Esophagus muscularis mucosa (tissue), 4 donors: ENCODE measurements around the gene PRMT9. TPM values are rescaled to one million over a fixed set of nuclear protein-coding genes. Genes with fewer than 3 reads are reported as not detected.

ENCODE experiments used
- DNase-seq: peaks from one replicate; pipeline ENCODE4 v3.0.0-alpha.2; 2017; ENCODE audit errors: extremely low spot score
- H3K27ac ChIP-seq, 4 donors: fragments of 200-600 bp; sonication (generic); replicated peaks in 1 of 4; 1 replicate in 3 of 4; 2 replicates in 1 of 4; pipeline ENCODE4 v1.5.1; 2016 to 2019; ENCODE audit warnings: mild to moderate bottlenecking in 1 of 4
- H3K27me3 ChIP-seq, 4 donors: fragments of 200-600 bp; sonication (generic); one replicate each; pipeline versions ENCODE4 v1.5.1 to v1.6.0; 2016 to 2019
- H3K36me3 ChIP-seq, 4 donors: fragments of 200-600 bp; sonication (generic); one replicate each; pipeline ENCODE4 v1.5.1; 2016 to 2019
- H3K4me1 ChIP-seq, 4 donors: fragments of 200-600 bp; sonication (generic); one replicate each; pipeline ENCODE4 v1.5.1; 2016 to 2019
- H3K4me3 ChIP-seq, 4 donors: fragments of 200-600 bp; sonication (generic); 1 replicate in 2 of 4; 2 replicates in 2 of 4; pipeline ENCODE4 v1.5.1; 2016 to 2019; ENCODE audit warnings: mild to moderate bottlenecking in 4 of 4, moderate library complexity in 1 of 4
- H3K9me3 ChIP-seq, 4 donors: fragments of 200-600 bp; sonication (generic); 1 replicate in 3 of 4; 2 replicates in 1 of 4; pipeline ENCODE4 v1.5.1; 2016 to 2019
- CTCF ChIP-seq, 3 experiments: fragments of 200-600 bp in 2 of 3; fragments of 450-650 bp in 1 of 3; sonication (generic) in 2 of 3; IDR thresholded peaks; one replicate each; pipeline ENCODE4 v1.5.1; 2017 to 2019; ENCODE audit warnings: antibody characterized with exemption in 3 of 3, mild to moderate bottlenecking in 2 of 3, moderate library complexity in 1 of 3
- EP300 ChIP-seq: sonication (generic); formaldehyde crosslinking; IDR thresholded peaks from one replicate; pipeline ENCODE4 v1.6.1; 2017; ENCODE audit warnings: antibody characterized with exemption
- POLR2A ChIP-seq: fragments of 450-650 bp; IDR thresholded peaks from one replicate; pipeline ENCODE4 v1.6.1; 2017; ENCODE audit warnings: antibody characterized with exemption, moderate library complexity, mild to moderate bottlenecking, low read depth
- POLR2AphosphoS5 ChIP-seq, 2 donors: sonication (generic); formaldehyde crosslinking; IDR thresholded peaks; one replicate each; pipeline ENCODE4 v1.6.1; 2017; ENCODE audit warnings: antibody characterized with exemption in 2 of 2
- WGBS: methylation state at CpG from one replicate; pipeline ENCODE4 v1.1.5; 2018; 5-methylcytosine and 5-hydroxymethylcytosine counted together
- intact Hi-C: fragments of 100-400 bp; cut with DNase I; formaldehyde crosslinking; loops from one replicate; pipeline ENCODE4 v1.15.1; 2023
- total RNA-seq, 4 donors: library from RNA; depleted of rRNA; stranded (reverse); fragments of >200 nt; gene quantifications; one replicate each; pipeline versions ENCODE4 v1.1.0 to v1.2.1, GENCODE V29; 2016

PRMT9 gene
- total RNA-seq, 4 donors from 2014 or later: 4.1 to 7.5 (median 6.4) TPM

GRCh38 chr4:147590249-147590920 is 93.6 kb downstream of the PRMT9 start:
- TF ChIP-seq POLR2A: no peak
- peak; percentile 55 to 66 (median 63) for TF ChIP-seq CTCF (IDR thresholded peaks at IDR 0.05)
- WGBS: 45% methylated on average over 12 of the region's 12 CpGs
- H3K4me3 ChIP-seq: no peak overlapping the region
- no peaks in the 10 kb centered on the region for H3K36me3 ChIP-seq
- no peak overlapping the region for H3K27ac ChIP-seq
- H3K4me1 ChIP-seq: no peaks in the 10 kb centered on the region
- intact Hi-C loops: loop anchor here (5.0 kb wide), 1 partner anchor 68 kb away; no protein-coding TSS in a partner anchor
- DNase-seq: peak; percentile 57
- H3K27me3 ChIP-seq: no peaks in the 10 kb centered on the region
- H3K9me3 ChIP-seq: no peaks in the 10 kb centered on the region

- no peaks in the 10 kb centered on the region for H3K36me3 ChIP-seq
- H3K27me3 ChIP-seq: no peaks in the 10 kb centered on the region
- no peak overlapping the region for H3K4me3 ChIP-seq
- peak; percentile 60 for DNase-seq
- no peaks in the 10 kb centered on the region for H3K9me3 ChIP-seq
- intact Hi-C loops: loop anchor here (10.0 kb wide), 1 partner anchor 425 kb away; no protein-coding TSS in a partner anchor
- TF ChIP-seq POLR2AphosphoS5 (IDR thresholded peaks at IDR 0.05) (no peak), POLR2A (no peak), EP300 (no peak), CTCF (IDR thresholded peaks at IDR 0.05) (no peak)
- no peaks in the 10 kb centered on the region for H3K4me1 ChIP-seq
- H3K27ac ChIP-seq: no peak overlapping the region
- 65% methylated on average over 1 of the region's 1 CpG for WGBS
These were observed 94.4 kb downstream of the PRMT9 start for GRCh38 chr4:147589586-147589985.

Other genes starting within 250 kb of the PRMT9 start
- gene EDNRA, start 203.1 kb downstream of the PRMT9 start, total RNA-seq: 1 to 10 TPM in 3 of 4 donors, under 1 TPM in 1; 0.83 to 8.0 (median 3.9) TPM
- gene TMEM184C, start 66.8 kb downstream of the PRMT9 start, total RNA-seq: 10 to 100 TPM; 15.4 to 22.1 (median 16.6) TPM
- 100 to 1,000 TPM; 186 to 296 (median 192) TPM for gene ARHGAP10, start 47.9 kb upstream of the PRMT9 start, total RNA-seq